GM23248 (cell line): ENCODE measurements around the gene STK38. TPM values are rescaled to one million over a fixed set of nuclear protein-coding genes. Genes with fewer than 3 reads are reported as not detected.

Experiments
- DNase-seq: peaks from one replicate; pipeline ENCODE4 v3.0.0-alpha.2; 2015
- H2AFZ ChIP-seq: fragments of 200-600 bp; sonication (generic); 2 replicates; pipeline ENCODE4 v1.6.1; 2016; ENCODE audit warnings: antibody characterized with exemption
- H3F3A ChIP-seq: fragments of 200-600 bp; sonication (generic); 2 replicates; pipeline ENCODE4 v1.6.1; 2016; ENCODE audit warnings: mild to moderate bottlenecking, antibody characterized with exemption, mixed run types; ENCODE audit not compliant: insufficient read depth
- H3K27ac ChIP-seq: fragments of 200-600 bp; sonication (generic); 2 replicates; pipeline ENCODE4 v1.5.1; 2016; ENCODE audit warnings: mild to moderate bottlenecking
- H3K27me3 ChIP-seq: fragments of 200-600 bp; sonication (generic); replicated peaks from 2 replicates; pipeline ENCODE4 v1.6.1; 2016; ENCODE audit warnings: mild to moderate bottlenecking; ENCODE audit not compliant: insufficient read depth
- H3K36me3 ChIP-seq: fragments of 200-600 bp; sonication (generic); 2 replicates; pipeline ENCODE4 v1.6.1; 2016; ENCODE audit warnings: low read depth, mild to moderate bottlenecking
- H3K4me1 ChIP-seq: fragments of 200-600 bp; sonication (generic); 2 replicates; pipeline ENCODE4 v1.6.1; 2016; ENCODE audit warnings: mild to moderate bottlenecking; ENCODE audit not compliant: insufficient read depth
- H3K4me2 ChIP-seq: fragments of 200-600 bp; sonication (generic); one replicate; pipeline ENCODE4 v1.6.1; 2016; ENCODE audit warnings: mild to moderate bottlenecking; ENCODE audit not compliant: unreplicated experiment
- H3K4me3 ChIP-seq: fragments of 200-600 bp; sonication (generic); 2 replicates; pipeline ENCODE4 v1.5.1; 2016; ENCODE audit warnings: mild to moderate bottlenecking
- H3K79me2 ChIP-seq: fragments of 200-600 bp; sonication (generic); 2 replicates; pipeline ENCODE4 v1.6.1; 2016; ENCODE audit warnings: mild to moderate bottlenecking; ENCODE audit not compliant: insufficient read depth
- H3K9ac ChIP-seq: fragments of 200-600 bp; sonication (generic); 2 replicates; pipeline ENCODE4 v1.6.1; 2016; ENCODE audit warnings: mild to moderate bottlenecking
- H3K9me2 ChIP-seq: fragments of 200-600 bp; sonication (generic); 2 replicates; pipeline ENCODE4 v1.6.1; 2016; ENCODE audit warnings: mixed run types, mild to moderate bottlenecking, moderate library complexity; ENCODE audit not compliant: insufficient read depth
- H3K9me3 ChIP-seq: fragments of 200-600 bp; sonication (generic); one replicate; pipeline ENCODE4 v1.6.1; 2017; ENCODE audit warnings: low read depth
- H4K20me1 ChIP-seq: fragments of 200-600 bp; sonication (generic); 2 replicates; pipeline ENCODE4 v1.6.0; 2016; ENCODE audit not compliant: insufficient read depth
- EZH2 ChIP-seq: fragments of 200-600 bp; sonication (generic); IDR thresholded peaks from 2 replicates; pipeline ENCODE4 v1.6.1; 2018; ENCODE audit warnings: antibody characterized with exemption, mild to moderate bottlenecking; ENCODE audit not compliant: insufficient read depth, poor library complexity, severe bottlenecking
- EZH2phosphoT487 ChIP-seq: fragments of 200-600 bp; sonication (generic); IDR thresholded peaks from 2 replicates; pipeline ENCODE4 v1.6.1; 2018; ENCODE audit warnings: antibody characterized with exemption, moderate library complexity, mild to moderate bottlenecking, low read depth; ENCODE audit not compliant: insufficient read depth
- WGBS, 2 experiments: methylation state at CpG; one replicate each; pipeline ENCODE4 v1.1.6; 2015 to 2017; ENCODE audit warnings: low lambda C conversion rate in 2 of 2, low coverage in 1 of 2; ENCODE audit errors: missing lambda C conversion rate in 2 of 2; 5-methylcytosine and 5-hydroxymethylcytosine counted together
- in situ Hi-C: fragments of 300-500 bp; cut with MboI; formaldehyde crosslinking; loops from 2 replicates; pipeline ENCODE4 v1.15.0; 2020
- polyA plus RNA-seq: library from polyadenylated mRNA; unstranded; fragments of >200 nt; fragmentation: Nextera tagmentation; extraction: Ambion mirVana; gene quantifications from 2 replicates; pipeline ENCODE4 v1.2.1, GENCODE V29; 2016
- total RNA-seq: library from RNA; depleted of rRNA; stranded (reverse); fragments of >200 nt; shearing (Covaris generic); gene quantifications from 2 replicates; pipeline ENCODE4 v1.2.3, GENCODE V29; 2014

The STK38 gene
- total and polyA plus RNA-seq, 2 experiments from 2014 or later: 35.6 to 51.1 TPM

DNA sequence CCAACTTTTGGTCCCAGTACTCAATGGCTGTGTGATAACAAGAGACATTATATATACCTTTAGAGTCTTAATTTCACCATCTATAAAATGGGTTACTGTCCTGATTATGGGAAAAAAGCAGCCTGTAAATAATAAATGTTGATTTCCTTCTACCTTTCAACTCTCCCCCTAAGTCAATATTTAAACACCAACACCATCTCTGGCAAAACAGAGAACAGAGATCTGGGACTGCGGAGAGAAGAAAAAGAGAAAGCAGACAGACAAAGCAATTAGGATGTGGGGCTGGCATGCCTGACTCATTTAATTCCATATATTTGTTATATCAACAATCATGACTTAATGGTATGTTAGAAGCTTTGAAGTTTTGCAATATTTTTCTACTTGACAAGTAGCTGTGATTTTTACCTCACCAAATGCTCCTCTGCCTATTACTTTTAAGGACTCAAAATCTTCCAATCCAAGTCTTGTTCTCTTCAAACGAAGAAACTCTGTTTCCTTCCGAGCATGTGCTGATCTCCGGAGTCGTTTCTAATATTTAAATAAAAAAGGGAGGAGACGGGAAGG lies 23.3 kb downstream of the STK38 start:
- in situ Hi-C loops: no loop called here
- Histone ChIP-seq H3K27me3 (no peaks in the 10 kb centered on the region), H4K20me1 (no peaks in the 10 kb centered on the region), H3K36me3 (peaks cover 61% of the 10 kb centered on the region), H3K9me2 (no peaks in the 10 kb centered on the region), H3K79me2 (peaks cover 49% of the 10 kb centered on the region), H3K9me3 (no peaks in the 10 kb centered on the region), H3K27ac (no peak overlapping the region), H3K9ac (no peak overlapping the region), H2AFZ (no peak overlapping the region), H3K4me1 (no peaks in the 10 kb centered on the region; the same call in 1 of the 2 replicates), H3K4me3 (no peak overlapping the region), H3F3A (peaks cover 15% of the 10 kb centered on the region; the same call in 1 of the 2 replicates), H3K4me2 (no peak overlapping the region)
- 76 to 90% methylated on average over 6 of the region's 6 CpGs for whole genome bisulfite sequencing, 2 experiments
- DNase-seq: no peak
- TF ChIP-seq EZH2phosphoT487: no peak

GRCh38 chr6:36523451-36523850 lies 23.8 kb downstream of the STK38 start:
- H3K9me2 ChIP-seq: no peaks in the 10 kb centered on the region
- peaks cover 63% of the 10 kb centered on the region for H3K36me3 ChIP-seq
- no peaks in the 10 kb centered on the region for H3K9me3 ChIP-seq
- in situ Hi-C loops: no loop called here
- H3K9ac ChIP-seq: no peak overlapping the region
- 99 to 100% methylated on average over 8 of the region's 8 CpGs for WGBS, 2 experiments
- TF ChIP-seq EZH2 (no peak), EZH2phosphoT487 (no peak)
- no peaks in the 10 kb centered on the region for H4K20me1 ChIP-seq
- peaks cover 43% of the 10 kb centered on the region for H3K79me2 ChIP-seq
- H3K4me3 ChIP-seq: no peak overlapping the region
- H2AFZ ChIP-seq: no peak overlapping the region
- H3F3A ChIP-seq: peaks cover 11% of the 10 kb centered on the region; the same call in 1 of the 2 replicates
- no peak overlapping the region for H3K4me2 ChIP-seq
- DNase-seq: no peak
- H3K27ac ChIP-seq: no peak overlapping the region
- H3K4me1 ChIP-seq: no peaks in the 10 kb centered on the region; the same call in 1 of the 2 replicates
- H3K27me3 ChIP-seq: no peaks in the 10 kb centered on the region

DNA sequence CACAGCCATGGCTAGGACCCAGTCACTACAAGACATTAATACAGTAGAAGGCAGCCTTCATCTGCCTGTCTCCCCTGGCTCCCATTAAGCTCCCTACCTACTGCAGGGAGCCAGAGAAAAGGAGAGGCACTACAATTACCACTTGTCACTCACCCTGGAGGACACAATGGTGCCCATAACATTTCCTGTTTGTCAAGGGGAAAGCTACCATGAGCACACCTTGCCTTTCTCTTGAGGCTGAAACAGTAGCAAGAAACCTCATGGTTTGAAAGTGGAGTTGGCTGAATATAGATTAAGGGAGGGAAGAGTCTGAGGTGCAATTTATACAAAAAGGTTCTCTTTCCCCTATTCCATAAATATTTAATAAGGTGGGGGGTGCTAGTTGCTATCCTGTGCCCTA lies 27.9 kb downstream of the STK38 start:
- Histone ChIP-seq H3K79me2 (peaks cover 5% of the 10 kb centered on the region), H3F3A (peaks cover under 1% of the 10 kb centered on the region; the same call in 1 of the 2 replicates), H3K27ac (no peak overlapping the region), H3K27me3 (no peaks in the 10 kb centered on the region), H3K9me3 (no peaks in the 10 kb centered on the region), H3K4me2 (no peak overlapping the region), H3K36me3 (peaks cover 79% of the 10 kb centered on the region), H3K4me1 (no peaks in the 10 kb centered on the region), H3K9me2 (no peaks in the 10 kb centered on the region), H4K20me1 (no peaks in the 10 kb centered on the region), H3K4me3 (no peak overlapping the region), H3K9ac (no peak overlapping the region), H2AFZ (no peak overlapping the region)
- no peak for DNase-seq
- in situ Hi-C loops: no loop called here
- TF ChIP-seq EZH2 (no peak), EZH2phosphoT487 (no peak)

DNA sequence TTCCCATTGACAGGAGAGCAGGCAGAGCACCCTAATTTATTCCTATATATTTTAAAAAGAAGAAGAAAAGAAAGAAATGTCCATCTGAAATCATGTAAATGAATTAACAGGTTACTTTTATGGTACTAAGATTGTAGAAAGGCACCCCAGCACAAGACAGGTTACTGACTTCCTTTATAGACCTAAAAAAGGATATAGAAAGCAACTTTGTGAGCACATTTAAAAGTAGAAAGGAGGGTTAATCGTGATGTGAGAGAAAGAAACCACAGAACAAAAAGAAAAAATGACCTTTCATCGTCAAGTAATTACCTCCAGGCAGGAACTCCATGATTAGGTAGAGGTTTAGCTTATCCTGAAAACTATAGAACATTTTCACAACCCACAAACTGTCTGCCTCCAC lies 29.9 kb downstream of the STK38 start:
- Histone ChIP-seq H3K4me2 (no peak overlapping the region), H3K9ac (no peak overlapping the region), H3K9me2 (no peaks in the 10 kb centered on the region), H2AFZ (no peak overlapping the region), H4K20me1 (no peaks in the 10 kb centered on the region), H3K27ac (no peak overlapping the region), H3K4me3 (no peak overlapping the region), H3K9me3 (no peaks in the 10 kb centered on the region), H3K4me1 (no peaks in the 10 kb centered on the region), H3F3A (no peaks in the 10 kb centered on the region), H3K79me2 (peaks cover 4% of the 10 kb centered on the region; the same call in 1 of the 2 replicates), H3K36me3 (peaks cover 73% of the 10 kb centered on the region), H3K27me3 (no peaks in the 10 kb centered on the region)
- DNase-seq: no peak
- 55 to 69% methylated on average over 2 of the region's 2 CpGs for WGBS, 2 experiments
- in situ Hi-C loops: no loop called here
- no peak for TF ChIP-seq EZH2
- no peak for TF ChIP-seq EZH2phosphoT487

DNA sequence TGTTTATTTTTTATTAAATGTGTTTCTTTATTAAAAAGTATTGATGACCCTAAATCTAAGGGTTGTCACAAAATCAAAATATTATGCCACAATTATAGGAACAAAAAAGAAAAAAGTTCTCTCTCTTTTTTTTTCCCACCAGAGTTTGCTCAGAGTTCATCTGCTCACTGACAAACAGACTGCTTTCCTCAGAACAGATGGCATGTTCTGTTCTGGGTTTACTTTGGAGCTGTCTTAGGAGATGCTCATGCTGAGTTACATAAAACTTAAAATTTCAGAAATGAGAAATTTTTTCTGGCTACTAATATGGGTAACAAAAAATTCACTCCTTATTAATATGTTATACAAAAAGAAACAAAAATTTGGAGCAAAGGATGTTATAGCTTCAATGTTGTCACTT lies 30.3 kb downstream of the STK38 start:
- H3K36me3 ChIP-seq: peaks cover 69% of the 10 kb centered on the region
- DNase-seq: no peak
- H3K27me3 ChIP-seq: no peaks in the 10 kb centered on the region
- no peak overlapping the region for H3K27ac ChIP-seq
- TF ChIP-seq EZH2phosphoT487 (no peak), EZH2 (no peak)
- no peaks in the 10 kb centered on the region for H3F3A ChIP-seq
- H3K9me3 ChIP-seq: no peaks in the 10 kb centered on the region
- no peak overlapping the region for H2AFZ ChIP-seq
- no peak overlapping the region for H3K9ac ChIP-seq
- peaks cover 4% of the 10 kb centered on the region; the same call in 1 of the 2 replicates for H3K79me2 ChIP-seq
- H4K20me1 ChIP-seq: no peaks in the 10 kb centered on the region
- no peak overlapping the region for H3K4me3 ChIP-seq
- in situ Hi-C loops: no loop called here
- no peak overlapping the region for H3K4me2 ChIP-seq
- no peaks in the 10 kb centered on the region for H3K4me1 ChIP-seq
- H3K9me2 ChIP-seq: no peaks in the 10 kb centered on the region
